ENCODE results near the gene BMAL1. TPM values are rescaled to one million over a fixed set of nuclear protein-coding genes. Genes with fewer than 3 reads are reported as not detected.

Gene BMAL1
- total RNA-seq, 1 donor from 2014 or later, result 36.6 TPM

DNA sequence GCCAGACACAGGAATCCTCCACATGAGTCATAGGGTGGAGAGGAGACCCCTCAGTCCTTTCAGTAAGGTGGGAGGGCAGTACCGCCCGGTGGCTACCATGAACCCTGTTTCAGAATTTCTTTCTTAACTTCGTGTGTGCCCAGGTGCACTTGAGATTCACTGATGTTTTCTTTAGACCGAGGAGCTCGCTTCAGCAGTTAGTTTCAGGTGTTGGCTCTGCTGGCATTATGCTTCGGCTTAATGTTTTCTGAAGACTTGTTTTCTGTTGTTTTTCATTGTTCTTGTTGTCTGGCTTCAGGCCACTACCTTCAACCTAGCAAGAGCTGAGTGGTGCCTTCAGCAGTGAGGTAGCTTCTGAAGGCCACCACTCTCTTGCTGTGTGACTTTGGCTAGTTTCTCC, 71.5 kb downstream of the BMAL1 start:
- FAIRE-seq, result peak; percentile 62
- DNase-seq (ENCODE audit: low read depth), result no peak
- Histone ChIP-seq H3K4me3 (ENCODE audit: low read depth, low read length) (no peak overlapping the region), H3K27me3 (ENCODE audit: control insufficient read depth, insufficient read depth, low read length) (no peaks in the 10 kb centered on the region), H3K36me3 (ENCODE audit: control insufficient read depth, insufficient read depth, low read length) (peaks cover 1% of the 10 kb centered on the region)
- no peak for TF ChIP-seq CTCF (IDR thresholded peaks at IDR 0.05; ENCODE audit: insufficient read depth, low read length, severe bottlenecking)

DNA sequence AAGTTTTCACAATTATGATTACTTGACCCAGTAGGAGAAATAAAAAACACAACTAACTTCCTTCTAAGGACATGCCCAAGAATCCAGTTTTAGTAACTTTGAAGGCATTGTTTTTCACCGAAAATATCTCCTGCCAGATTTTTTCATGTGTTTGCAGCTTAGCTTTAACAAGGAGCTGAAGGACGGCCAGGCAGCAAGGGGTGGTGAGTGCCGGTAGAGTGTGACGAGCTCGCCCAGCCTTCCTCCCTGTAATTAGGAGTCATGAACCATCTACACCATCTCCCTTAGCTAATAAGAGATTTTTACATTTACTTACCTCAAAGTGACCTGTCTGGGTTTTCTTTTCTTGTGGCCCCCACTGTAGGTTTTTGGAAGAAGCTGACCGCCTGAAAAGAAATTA, 72.0 kb downstream of the BMAL1 start:
- FAIRE-seq (no peak), DNase-seq (ENCODE audit: low read depth) (no peak)
- no peak overlapping the region for H3K4me3 ChIP-seq (ENCODE audit: low read depth, low read length)
- peaks cover 1% of the 10 kb centered on the region for H3K36me3 ChIP-seq (ENCODE audit: control insufficient read depth, insufficient read depth, low read length)
- TF ChIP-seq CTCF (IDR thresholded peaks at IDR 0.05; ENCODE audit: insufficient read depth, low read length, severe bottlenecking), result no peak
- no peaks in the 10 kb centered on the region for H3K27me3 ChIP-seq (ENCODE audit: control insufficient read depth, insufficient read depth, low read length)

DNA sequence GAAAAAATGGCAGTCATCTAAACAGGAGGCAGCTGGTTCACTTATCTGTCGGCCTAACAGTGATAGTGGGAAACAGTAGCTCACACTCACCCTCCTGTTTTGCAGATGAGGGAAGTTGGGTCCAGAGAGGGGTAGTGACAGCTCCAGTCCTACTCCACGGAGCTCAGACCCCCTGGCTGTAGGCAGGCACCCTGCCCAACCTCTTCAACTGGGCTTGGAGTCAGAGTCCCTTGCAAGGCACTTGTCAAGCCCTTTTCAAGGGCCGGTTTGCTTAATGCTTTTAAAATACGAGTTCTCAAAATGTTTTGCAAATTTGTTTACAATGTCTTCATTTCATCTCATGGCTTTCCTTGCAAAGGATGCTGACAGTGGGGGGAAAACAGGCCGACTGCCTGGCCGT, 75.1 kb downstream of the BMAL1 start:
- no peak for FAIRE-seq
- DNase-seq (ENCODE audit: low read depth), result no peak
- no peak overlapping the region for H3K4me3 ChIP-seq (ENCODE audit: low read depth, low read length)
- peaks cover 5% of the 10 kb centered on the region for H3K36me3 ChIP-seq (ENCODE audit: control insufficient read depth, insufficient read depth, low read length)
- TF ChIP-seq CTCF (IDR thresholded peaks at IDR 0.05; ENCODE audit: insufficient read depth, low read length, severe bottlenecking), result no peak
- no peaks in the 10 kb centered on the region for H3K27me3 ChIP-seq (ENCODE audit: control insufficient read depth, insufficient read depth, low read length)

- TF ChIP-seq CTCF (IDR thresholded peaks at IDR 0.05; ENCODE audit: insufficient read depth, low read length, severe bottlenecking), result peak; percentile 46
- DNase-seq (ENCODE audit: low read depth) (peak; percentile 35), FAIRE-seq (no peak)
- no peak overlapping the region for H3K4me3 ChIP-seq (ENCODE audit: low read depth, low read length)
- peaks cover 9% of the 10 kb centered on the region for H3K36me3 ChIP-seq (ENCODE audit: control insufficient read depth, insufficient read depth, low read length)
- H3K27me3 ChIP-seq (ENCODE audit: control insufficient read depth, insufficient read depth, low read length), result no peaks in the 10 kb centered on the region
Observed at GRCh38 chr11:13354335-13354734, 76.7 kb downstream of the BMAL1 start.

GRCh38 chr11:13355191-13355590, 77.6 kb downstream of the BMAL1 start:
- peaks cover 9% of the 10 kb centered on the region for H3K36me3 ChIP-seq (ENCODE audit: control insufficient read depth, insufficient read depth, low read length)
- TF ChIP-seq CTCF (IDR thresholded peaks at IDR 0.05; ENCODE audit: insufficient read depth, low read length, severe bottlenecking), result no peak
- no peak overlapping the region for H3K4me3 ChIP-seq (ENCODE audit: low read depth, low read length)
- FAIRE-seq (peak; percentile 47), DNase-seq (ENCODE audit: low read depth) (no peak)
- H3K27me3 ChIP-seq (ENCODE audit: control insufficient read depth, insufficient read depth, low read length), result no peaks in the 10 kb centered on the region

DNA sequence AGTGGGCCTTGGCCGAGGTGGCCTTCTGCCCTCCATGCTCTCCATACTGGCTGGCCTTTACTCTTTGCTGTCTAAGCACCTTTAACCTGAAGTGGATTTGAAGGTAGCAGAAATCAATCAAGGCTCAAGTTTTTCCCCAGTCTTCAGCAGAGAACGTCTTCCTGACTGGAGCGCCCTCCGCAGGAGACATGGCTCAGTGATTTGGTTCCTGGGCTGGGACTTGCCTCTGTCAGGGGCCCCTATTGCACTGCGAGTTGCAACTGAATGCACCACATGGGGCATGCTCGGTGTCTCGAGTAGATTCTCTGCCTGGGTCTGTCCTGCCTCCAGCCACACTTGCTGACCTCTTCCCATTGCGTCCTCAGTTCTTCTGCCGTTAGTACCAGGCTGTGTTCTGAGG, 79.6 kb downstream of the BMAL1 start:
- no peaks in the 10 kb centered on the region for H3K27me3 ChIP-seq (ENCODE audit: control insufficient read depth, insufficient read depth, low read length)
- peaks cover 14% of the 10 kb centered on the region for H3K36me3 ChIP-seq (ENCODE audit: control insufficient read depth, insufficient read depth, low read length)
- no peak overlapping the region for H3K4me3 ChIP-seq (ENCODE audit: low read depth, low read length)
- no peak for TF ChIP-seq CTCF (IDR thresholded peaks at IDR 0.05; ENCODE audit: insufficient read depth, low read length, severe bottlenecking)
- DNase-seq (ENCODE audit: low read depth) (no peak), FAIRE-seq (no peak)

All from bronchial epithelial cell (primary cell).